ENCODE measurements around the gene SORBS1. TPM values are rescaled to one million over a fixed set of nuclear protein-coding genes. Genes with fewer than 3 reads are reported as not detected.

Gene SORBS1
- under 1 TPM; 0.24 to 0.47 TPM for total RNA-seq

GRCh38 chr10:95561177-95561863 lies at the start of gene SORBS1:
SORBS1 (minus strand) TSS chr10:95561371; CDS start chr10:95441135, 120,236 bp downstream.
- peak within 1 kb of the TSS; percentile 86 for H3K27ac Mint-ChIP-seq
- CTCF ChIA-PET, result no interaction called here
- POLR2A ChIA-PET, result no interaction called here

GRCh38 chr10:95610727-95611126 lies 49.6 kb upstream of the SORBS1 start:
- DNase-seq (no peak), ATAC-seq (no peak)
- Mint-ChIP-seq H3K9me3 (ENCODE audit: insufficient read depth) (no peaks in the 10 kb centered on the region), H3K27me3 (ENCODE audit: low read depth) (no peaks in the 10 kb centered on the region), H3K36me3 (ENCODE audit: low read depth) (peaks cover 62% of the 10 kb centered on the region), H3K4me3 (no peak overlapping the region), H3K27ac (no peak overlapping the region), H3K4me1 (ENCODE audit: low read depth) (no peaks in the 10 kb centered on the region)
- ChIA-PET CTCF (no interaction called here), POLR2A (no interaction called here)

More at GRCh38 chr10:95561177-95561863, at the start of gene SORBS1:
- no peaks in the 10 kb centered on the region for H3K36me3 Mint-ChIP-seq (ENCODE audit: low read depth)
- no peaks in the 10 kb centered on the region for H3K9me3 Mint-ChIP-seq (ENCODE audit: insufficient read depth)
- peak within 1 kb of the TSS; percentile 98 for H3K4me3 Mint-ChIP-seq
- H3K27me3 Mint-ChIP-seq (ENCODE audit: low read depth), result peaks cover 32% of the 10 kb centered on the region
- ATAC-seq (peak; percentile 100), DNase-seq (peak; percentile 94)
- peaks cover 18% of the 10 kb centered on the region for H3K4me1 Mint-ChIP-seq (ENCODE audit: low read depth)

GRCh38 chr10:95606922-95607321 lies 45.8 kb upstream of the SORBS1 start:
- Mint-ChIP-seq H3K4me3 (no peak overlapping the region), H3K27me3 (ENCODE audit: low read depth) (no peaks in the 10 kb centered on the region), H3K9me3 (ENCODE audit: insufficient read depth) (no peaks in the 10 kb centered on the region), H3K27ac (no peak overlapping the region), H3K36me3 (ENCODE audit: low read depth) (peaks cover 36% of the 10 kb centered on the region), H3K4me1 (ENCODE audit: low read depth) (no peaks in the 10 kb centered on the region)
- DNase-seq (no peak), ATAC-seq (no peak)
- ChIA-PET CTCF (no interaction called here), POLR2A (no interaction called here)

- Mint-ChIP-seq H3K27me3 (ENCODE audit: low read depth) (no peaks in the 10 kb centered on the region), H3K27ac (no peak overlapping the region), H3K4me3 (no peak overlapping the region), H3K9me3 (ENCODE audit: insufficient read depth) (no peaks in the 10 kb centered on the region), H3K36me3 (ENCODE audit: low read depth) (peaks cover 25% of the 10 kb centered on the region), H3K4me1 (ENCODE audit: low read depth) (no peaks in the 10 kb centered on the region)
- ATAC-seq, result no peak
- no peak for DNase-seq
- ChIA-PET POLR2A (no interaction called here), CTCF (interaction anchor here (1.4 to 5.4 kb wide), 3 partner anchors 175 to 260 kb away, joined by 3 to 34 read pairs (median 5); no protein-coding TSS in a partner anchor)
Measured at GRCh38 chr10:95605163-95605562, 44.0 kb upstream of the SORBS1 start.

- DNase-seq (no peak), ATAC-seq (no peak)
- no peak overlapping the region for H3K4me3 Mint-ChIP-seq
- H3K27ac Mint-ChIP-seq, result no peak overlapping the region
- H3K4me1 Mint-ChIP-seq (ENCODE audit: low read depth), result no peaks in the 10 kb centered on the region
- no peaks in the 10 kb centered on the region for H3K9me3 Mint-ChIP-seq (ENCODE audit: insufficient read depth)
- ChIA-PET CTCF (interaction anchor here (0.8 to 5.4 kb wide), 4 partner anchors 89 to 358 kb away, joined by 4 to 34 read pairs (median 4); partner anchors contain the start of gene TCTN3), POLR2A (no interaction called here)
- no peaks in the 10 kb centered on the region for H3K27me3 Mint-ChIP-seq (ENCODE audit: low read depth)
- H3K36me3 Mint-ChIP-seq (ENCODE audit: low read depth), result peaks cover 22% of the 10 kb centered on the region
Measured at GRCh38 chr10:95604630-95605029, 43.5 kb upstream of the SORBS1 start.

- ChIA-PET CTCF (interaction anchor here (0.6 to 5.4 kb wide), 4 partner anchors 21 to 356 kb away, joined by 3 to 34 read pairs (median 11); no protein-coding TSS in a partner anchor), POLR2A (interaction anchor here (0.6 kb wide), 1 partner anchor 146 kb away, joined by 3 read pairs; no protein-coding TSS in a partner anchor)
- H3K36me3 Mint-ChIP-seq (ENCODE audit: low read depth), result peaks cover 10% of the 10 kb centered on the region
- H3K4me1 Mint-ChIP-seq (ENCODE audit: low read depth), result no peaks in the 10 kb centered on the region
- DNase-seq, result no peak
- ATAC-seq, result no peak
- peaks cover 3% of the 10 kb centered on the region for H3K27me3 Mint-ChIP-seq (ENCODE audit: low read depth)
- H3K27ac Mint-ChIP-seq, result no peak overlapping the region
- H3K9me3 Mint-ChIP-seq (ENCODE audit: insufficient read depth), result no peaks in the 10 kb centered on the region
- H3K4me3 Mint-ChIP-seq, result no peak overlapping the region
Measured at GRCh38 chr10:95602382-95602781, 41.2 kb upstream of the SORBS1 start.

GRCh38 chr10:95601116-95601719 lies 40.0 kb upstream of the SORBS1 start:
- ATAC-seq (peak; percentile 69), DNase-seq (peak; percentile 57)
- no peaks in the 10 kb centered on the region for H3K4me1 Mint-ChIP-seq (ENCODE audit: low read depth)
- H3K27me3 Mint-ChIP-seq (ENCODE audit: low read depth), result peaks cover 12% of the 10 kb centered on the region
- H3K9me3 Mint-ChIP-seq (ENCODE audit: insufficient read depth), result no peaks in the 10 kb centered on the region
- no peak overlapping the region for H3K4me3 Mint-ChIP-seq
- no peak overlapping the region for H3K27ac Mint-ChIP-seq
- ChIA-PET POLR2A (no interaction called here), CTCF (interaction anchor here (0.8 to 5.4 kb wide), 5 partner anchors 14 to 226 kb away, joined by 3 to 34 read pairs (median 3); no protein-coding TSS in a partner anchor)
- H3K36me3 Mint-ChIP-seq (ENCODE audit: low read depth), result peaks cover 4% of the 10 kb centered on the region

GRCh38 chr10:95600158-95600557 lies 39.0 kb upstream of the SORBS1 start:
- POLR2A ChIA-PET, result no interaction called here
- Mint-ChIP-seq H3K9me3 (ENCODE audit: insufficient read depth) (no peaks in the 10 kb centered on the region), H3K27me3 (ENCODE audit: low read depth) (peaks cover 17% of the 10 kb centered on the region), H3K4me3 (no peak overlapping the region), H3K27ac (no peak overlapping the region), H3K4me1 (ENCODE audit: low read depth) (no peaks in the 10 kb centered on the region), H3K36me3 (ENCODE audit: low read depth) (no peaks in the 10 kb centered on the region)
- CTCF ChIA-PET, result interaction anchor here (2.8 to 3.1 kb wide), 2 partner anchors 170 to 225 kb away, joined by 21 to 25 read pairs; no protein-coding TSS in a partner anchor
- DNase-seq (no peak), ATAC-seq (no peak)

- H3K27me3 Mint-ChIP-seq (ENCODE audit: low read depth), result peaks cover 17% of the 10 kb centered on the region
- H3K27ac Mint-ChIP-seq, result no peak overlapping the region
- POLR2A ChIA-PET, result no interaction called here
- CTCF ChIA-PET, result interaction anchor here (0.8 to 3.1 kb wide), 2 partner anchors 152 to 167 kb away, joined by 3 to 21 read pairs; no protein-coding TSS in a partner anchor
- no peaks in the 10 kb centered on the region for H3K4me1 Mint-ChIP-seq (ENCODE audit: low read depth)
- DNase-seq, result no peak
- no peak for ATAC-seq
- H3K4me3 Mint-ChIP-seq, result no peak overlapping the region
- no peaks in the 10 kb centered on the region for H3K9me3 Mint-ChIP-seq (ENCODE audit: insufficient read depth)
- no peaks in the 10 kb centered on the region for H3K36me3 Mint-ChIP-seq (ENCODE audit: low read depth)
Measured at GRCh38 chr10:95597788-95598187, 36.6 kb upstream of the SORBS1 start.

- Mint-ChIP-seq H3K27ac (no peak overlapping the region), H3K27me3 (ENCODE audit: low read depth) (peaks cover 15% of the 10 kb centered on the region), H3K4me3 (no peak overlapping the region), H3K36me3 (ENCODE audit: low read depth) (no peaks in the 10 kb centered on the region), H3K9me3 (ENCODE audit: insufficient read depth) (no peaks in the 10 kb centered on the region), H3K4me1 (ENCODE audit: low read depth) (no peaks in the 10 kb centered on the region)
- no peak for ATAC-seq
- ChIA-PET CTCF (no interaction called here), POLR2A (no interaction called here)
- no peak for DNase-seq
Measured at GRCh38 chr10:95588025-95588424, 26.9 kb upstream of the SORBS1 start.

- no peak overlapping the region for H3K27ac Mint-ChIP-seq
- POLR2A ChIA-PET, result no interaction called here
- ATAC-seq (no peak), DNase-seq (no peak)
- H3K4me3 Mint-ChIP-seq, result no peak overlapping the region
- no peaks in the 10 kb centered on the region for H3K36me3 Mint-ChIP-seq (ENCODE audit: low read depth)
- peaks cover 34% of the 10 kb centered on the region for H3K27me3 Mint-ChIP-seq (ENCODE audit: low read depth)
- no peaks in the 10 kb centered on the region for H3K4me1 Mint-ChIP-seq (ENCODE audit: low read depth)
- CTCF ChIA-PET, result interaction anchor here (1.2 to 1.3 kb wide), 2 partner anchors 9 to 206 kb away, joined by 3 to 4 read pairs; no protein-coding TSS in a partner anchor
- no peaks in the 10 kb centered on the region for H3K9me3 Mint-ChIP-seq (ENCODE audit: insufficient read depth)
Measured at GRCh38 chr10:95579835-95580535, 18.8 kb upstream of the SORBS1 start.

GRCh38 chr10:95579292-95579691 lies 18.1 kb upstream of the SORBS1 start:
- Mint-ChIP-seq H3K4me1 (ENCODE audit: low read depth) (no peaks in the 10 kb centered on the region), H3K36me3 (ENCODE audit: low read depth) (no peaks in the 10 kb centered on the region), H3K27me3 (ENCODE audit: low read depth) (peaks cover 34% of the 10 kb centered on the region), H3K4me3 (no peak overlapping the region), H3K9me3 (ENCODE audit: insufficient read depth) (no peaks in the 10 kb centered on the region), H3K27ac (no peak overlapping the region)
- POLR2A ChIA-PET, result no interaction called here
- ATAC-seq (no peak), DNase-seq (no peak)
- CTCF ChIA-PET, result no interaction called here
